ENCODE data around the gene GRHL3. TPM values are rescaled to one million over a fixed set of nuclear protein-coding genes. Genes with fewer than 3 reads are reported as not detected.

Gene GRHL3
- total RNA-seq, 1 experiment from 2014 or later: 8.9 TPM

DNA sequence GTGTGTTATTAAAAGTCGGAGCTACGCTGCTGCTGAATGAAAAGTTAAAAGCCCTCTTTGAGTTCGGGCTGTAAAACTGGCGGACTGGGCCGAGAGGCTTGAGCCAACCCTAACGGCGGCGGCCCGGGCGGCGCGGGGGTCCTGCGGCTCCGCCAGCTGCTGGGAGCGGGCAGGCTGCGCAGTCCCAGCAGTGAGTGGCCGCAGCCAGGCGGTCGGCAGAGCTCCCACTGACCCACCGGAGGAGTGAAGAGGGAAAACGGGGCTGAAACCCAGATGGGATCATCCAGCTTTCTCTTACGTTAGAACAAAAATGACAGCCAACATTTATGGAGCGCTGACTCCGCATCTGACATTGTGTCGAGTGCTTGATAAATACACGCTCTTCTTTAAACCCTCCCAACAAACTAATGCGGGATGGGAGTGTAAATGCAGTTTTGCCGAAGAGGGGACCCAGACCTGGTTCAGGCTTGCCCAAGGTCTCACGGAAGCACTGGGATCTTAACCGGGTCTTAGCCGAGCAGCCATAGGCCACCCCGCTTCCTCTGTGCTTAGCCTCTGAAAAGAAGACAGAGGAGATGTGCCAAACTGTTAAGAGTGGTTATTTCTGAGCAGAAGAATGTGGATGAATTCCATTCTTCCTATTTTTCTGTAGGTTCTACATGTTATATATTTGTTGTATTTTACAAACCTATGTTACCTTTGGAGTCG lies 3.5 kb downstream of the GRHL3 start:
- peak overlapping the region; percentile 87 for H3K27ac Mint-ChIP-seq (ENCODE audit: low read depth, unreplicated experiment)
- peaks cover 56% of the 10 kb centered on the region for H3K4me1 Mint-ChIP-seq (ENCODE audit: insufficient read depth, unreplicated experiment)
- no peaks in the 10 kb centered on the region for H3K27me3 Mint-ChIP-seq (ENCODE audit: insufficient read depth, unreplicated experiment)
- H3K36me3 Mint-ChIP-seq (ENCODE audit: insufficient read depth, unreplicated experiment): no peaks in the 10 kb centered on the region
- intact Hi-C loops (cut with micrococcal nuclease): loop anchor here (1.0 to 2.0 kb wide), 2 partner anchors 58 to 120 kb away; no protein-coding TSS in a partner anchor
- ChIA-PET POLR2A (interaction anchor here (0.6 to 12.4 kb wide), 30 partner anchors 9 to 317 kb away, joined by 3 to 400 read pairs (median 5); partner anchors contain the start of genes NIPAL3 and STPG1), CTCF (interaction anchor here (0.9 to 7.7 kb wide), 8 partner anchors 28 to 167 kb away, joined by 3 to 77 read pairs (median 4); no protein-coding TSS in a partner anchor)
- no peaks in the 10 kb centered on the region for H3K9me3 Mint-ChIP-seq (ENCODE audit: unreplicated experiment)
- no TSS peak for BruUV-seq (replicated peaks)
- peak overlapping the region; percentile 74 for H3K4me3 Mint-ChIP-seq (ENCODE audit: unreplicated experiment)
- TF ChIP-seq, protein P1, sequence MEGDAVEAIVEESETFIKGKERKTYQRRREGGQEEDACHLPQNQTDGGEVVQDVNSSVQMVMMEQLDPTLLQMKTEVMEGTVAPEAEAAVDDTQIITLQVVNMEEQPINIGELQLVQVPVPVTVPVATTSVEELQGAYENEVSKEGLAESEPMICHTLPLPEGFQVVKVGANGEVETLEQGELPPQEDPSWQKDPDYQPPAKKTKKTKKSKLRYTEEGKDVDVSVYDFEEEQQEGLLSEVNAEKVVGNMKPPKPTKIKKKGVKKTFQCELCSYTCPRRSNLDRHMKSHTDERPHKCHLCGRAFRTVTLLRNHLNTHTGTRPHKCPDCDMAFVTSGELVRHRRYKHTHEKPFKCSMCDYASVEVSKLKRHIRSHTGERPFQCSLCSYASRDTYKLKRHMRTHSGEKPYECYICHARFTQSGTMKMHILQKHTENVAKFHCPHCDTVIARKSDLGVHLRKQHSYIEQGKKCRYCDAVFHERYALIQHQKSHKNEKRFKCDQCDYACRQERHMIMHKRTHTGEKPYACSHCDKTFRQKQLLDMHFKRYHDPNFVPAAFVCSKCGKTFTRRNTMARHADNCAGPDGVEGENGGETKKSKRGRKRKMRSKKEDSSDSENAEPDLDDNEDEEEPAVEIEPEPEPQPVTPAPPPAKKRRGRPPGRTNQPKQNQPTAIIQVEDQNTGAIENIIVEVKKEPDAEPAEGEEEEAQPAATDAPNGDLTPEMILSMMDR (IDR thresholded peaks at IDR 0.05; ENCODE audit: unreplicated experiment): no peak
- no peak for DNase-seq (ENCODE audit: unreplicated experiment)

DNA sequence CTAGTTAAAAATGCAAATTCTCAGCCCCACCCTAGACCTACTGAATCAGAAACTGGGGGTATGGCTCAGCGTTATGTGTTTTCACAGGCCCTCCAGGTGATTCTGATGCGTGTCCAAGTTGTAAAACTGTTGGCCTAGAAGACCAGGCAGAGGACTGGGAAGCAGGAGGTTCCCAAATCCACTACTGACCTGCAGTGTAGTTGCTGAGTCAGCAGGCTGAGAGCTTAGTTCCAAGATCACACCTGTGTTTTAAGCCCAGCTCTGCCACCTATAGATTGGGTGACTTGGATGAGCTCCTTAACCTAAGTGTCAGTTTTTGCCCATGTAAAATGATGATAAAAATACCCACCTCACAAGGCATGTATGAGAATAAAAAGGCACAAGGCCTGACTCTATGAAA lies 4.1 kb downstream of the GRHL3 start:
- CTCF ChIA-PET: interaction anchor here (0.7 to 7.0 kb wide), 7 partner anchors 29 to 345 kb away, joined by 3 to 42 read pairs (median 3); no protein-coding TSS in a partner anchor
- Mint-ChIP-seq H3K27me3 (ENCODE audit: insufficient read depth, unreplicated experiment) (no peaks in the 10 kb centered on the region), H3K9me3 (ENCODE audit: unreplicated experiment) (no peaks in the 10 kb centered on the region), H3K36me3 (ENCODE audit: insufficient read depth, unreplicated experiment) (no peaks in the 10 kb centered on the region), H3K4me1 (ENCODE audit: insufficient read depth, unreplicated experiment) (peaks cover 50% of the 10 kb centered on the region), H3K4me3 (ENCODE audit: unreplicated experiment) (no peak overlapping the region), H3K27ac (ENCODE audit: low read depth, unreplicated experiment) (no peak overlapping the region)
- POLR2A ChIA-PET: interaction anchor here (0.7 to 12.4 kb wide), 9 partner anchors 26 to 121 kb away, joined by 3 to 400 read pairs (median 6); no protein-coding TSS in a partner anchor
- TF ChIP-seq, protein P1 (IDR thresholded peaks at IDR 0.05; ENCODE audit: unreplicated experiment): no peak
- intact Hi-C loops (cut with micrococcal nuclease): loop anchor here (2.0 kb wide), 1 partner anchor 58 kb away; no protein-coding TSS in a partner anchor
- DNase-seq (ENCODE audit: unreplicated experiment): peak; percentile 69
- BruUV-seq (replicated peaks): no TSS peak

DNA sequence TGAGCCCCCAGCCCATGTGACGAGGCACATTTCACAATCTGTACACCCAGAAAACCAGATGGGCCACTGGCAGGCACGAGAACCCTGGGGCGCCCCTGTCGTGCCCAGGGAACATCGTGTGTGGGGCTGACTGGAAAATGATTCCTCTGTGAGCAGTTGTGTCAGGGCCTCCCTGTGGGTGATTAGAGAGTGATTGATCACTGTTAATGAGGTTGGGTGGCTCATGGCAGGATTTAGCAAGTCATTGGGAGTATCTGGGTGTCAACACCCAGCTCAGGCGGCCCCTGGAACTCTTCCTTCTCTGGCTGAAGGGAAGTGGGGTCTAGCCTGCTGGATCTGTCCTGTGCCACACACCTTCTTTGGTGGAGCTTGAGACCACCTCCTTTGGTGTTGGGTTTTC lies 5.7 kb downstream of the GRHL3 start:
- Mint-ChIP-seq H3K27ac (ENCODE audit: low read depth, unreplicated experiment) (no peak overlapping the region), H3K27me3 (ENCODE audit: insufficient read depth, unreplicated experiment) (no peaks in the 10 kb centered on the region), H3K9me3 (ENCODE audit: unreplicated experiment) (no peaks in the 10 kb centered on the region), H3K4me1 (ENCODE audit: insufficient read depth, unreplicated experiment) (peaks cover 38% of the 10 kb centered on the region), H3K36me3 (ENCODE audit: insufficient read depth, unreplicated experiment) (no peaks in the 10 kb centered on the region), H3K4me3 (ENCODE audit: unreplicated experiment) (no peak overlapping the region)
- no TSS peak for BruUV-seq (replicated peaks)
- ChIA-PET CTCF (interaction anchor here (0.6 to 7.0 kb wide), 7 partner anchors 49 to 1003 kb away, joined by 3 to 42 read pairs (median 4); no protein-coding TSS in a partner anchor), POLR2A (interaction anchor here (1.2 to 2.3 kb wide), 2 partner anchors 30 to 40 kb away, joined by 5 to 6 read pairs; no protein-coding TSS in a partner anchor)
- TF ChIP-seq, protein P1 (IDR thresholded peaks at IDR 0.05; ENCODE audit: unreplicated experiment): no peak
- no peak for DNase-seq (ENCODE audit: unreplicated experiment)
- intact Hi-C loops (cut with micrococcal nuclease): no loop called here
